Astrocyte of the spinal cord (primary cell): ENCODE results near the gene DNAH2.

Source experiments
- DNase-seq: peaks from one replicate; pipeline ENCODE4 v3.0.0; 2011; ENCODE audit warnings: low read depth, low spot score
- H3K4me3 ChIP-seq: 2 replicates; pipeline ENCODE4 v1.5.1; 2011; ENCODE audit warnings: low read depth, mild to moderate bottlenecking, low read length, moderate library complexity
- in situ Hi-C: cut with HindIII; loops from 2 replicates; pipeline ENCODE4 v1.10.0; 2017; ENCODE audit warnings: low sequenced_read_pairs
- TF ChIP-seq, protein P1 (sequence below): IDR thresholded peaks from 2 replicates; pipeline ENCODE4 v1.5.1; 2012; ENCODE audit warnings: low read depth, mild to moderate bottlenecking, low read length, inconsistent platforms

The DNAH2 gene

DNA sequence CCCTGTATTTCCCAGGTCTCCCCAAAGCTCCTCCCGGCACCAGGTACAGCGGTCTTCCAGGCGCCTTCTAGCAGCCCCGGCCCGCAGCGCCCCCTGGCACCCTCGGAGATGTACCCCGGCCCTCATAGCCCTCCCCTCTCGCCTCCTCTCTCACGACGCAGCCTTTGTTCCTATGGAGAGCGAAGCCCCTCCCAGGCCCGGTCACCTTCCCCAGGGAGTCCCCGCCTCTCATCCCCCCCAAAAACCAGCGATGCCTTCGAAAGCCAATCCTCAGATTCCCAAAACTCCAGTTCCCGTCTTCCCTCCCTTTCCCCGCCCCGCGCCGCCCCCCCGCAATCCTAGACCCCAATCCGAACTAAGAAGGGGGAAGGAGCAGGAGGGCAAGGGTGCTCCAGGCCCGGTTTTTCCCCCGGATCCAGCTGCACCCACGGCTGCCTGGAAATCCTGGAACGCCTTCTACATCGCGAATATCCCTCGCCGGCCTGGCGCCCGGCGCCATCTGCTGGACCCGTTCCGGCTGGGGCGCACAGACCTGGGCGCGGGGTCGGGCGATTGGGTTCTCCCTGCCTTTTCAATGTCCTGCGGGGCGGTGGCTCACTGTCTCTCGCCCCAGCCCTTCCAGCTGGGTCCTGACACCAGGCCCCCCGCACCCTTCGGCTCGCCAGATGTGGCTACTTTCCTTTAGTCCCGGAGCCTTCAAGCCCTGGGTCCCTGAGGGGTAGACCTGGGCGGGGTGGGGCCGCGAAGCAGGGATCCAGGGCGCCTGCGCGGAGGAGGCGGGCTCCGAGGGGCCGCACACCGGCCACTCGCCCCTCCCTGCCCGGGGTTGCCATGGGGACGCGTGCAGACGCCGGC is at the start of gene DNAH2:
Gene DNAH2, plus strand, starts transcription at position 844 of the 855 bp plus-strand sequence. CDS start 1,991 bp downstream, outside the sequence.
- TF ChIP-seq, protein P1, sequence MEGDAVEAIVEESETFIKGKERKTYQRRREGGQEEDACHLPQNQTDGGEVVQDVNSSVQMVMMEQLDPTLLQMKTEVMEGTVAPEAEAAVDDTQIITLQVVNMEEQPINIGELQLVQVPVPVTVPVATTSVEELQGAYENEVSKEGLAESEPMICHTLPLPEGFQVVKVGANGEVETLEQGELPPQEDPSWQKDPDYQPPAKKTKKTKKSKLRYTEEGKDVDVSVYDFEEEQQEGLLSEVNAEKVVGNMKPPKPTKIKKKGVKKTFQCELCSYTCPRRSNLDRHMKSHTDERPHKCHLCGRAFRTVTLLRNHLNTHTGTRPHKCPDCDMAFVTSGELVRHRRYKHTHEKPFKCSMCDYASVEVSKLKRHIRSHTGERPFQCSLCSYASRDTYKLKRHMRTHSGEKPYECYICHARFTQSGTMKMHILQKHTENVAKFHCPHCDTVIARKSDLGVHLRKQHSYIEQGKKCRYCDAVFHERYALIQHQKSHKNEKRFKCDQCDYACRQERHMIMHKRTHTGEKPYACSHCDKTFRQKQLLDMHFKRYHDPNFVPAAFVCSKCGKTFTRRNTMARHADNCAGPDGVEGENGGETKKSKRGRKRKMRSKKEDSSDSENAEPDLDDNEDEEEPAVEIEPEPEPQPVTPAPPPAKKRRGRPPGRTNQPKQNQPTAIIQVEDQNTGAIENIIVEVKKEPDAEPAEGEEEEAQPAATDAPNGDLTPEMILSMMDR, result peak; percentile 61
- peak; percentile 89 for DNase-seq
- H3K4me3 ChIP-seq, result peak within 1 kb of the TSS; percentile 62
- in situ Hi-C loops, result no loop called here

DNA sequence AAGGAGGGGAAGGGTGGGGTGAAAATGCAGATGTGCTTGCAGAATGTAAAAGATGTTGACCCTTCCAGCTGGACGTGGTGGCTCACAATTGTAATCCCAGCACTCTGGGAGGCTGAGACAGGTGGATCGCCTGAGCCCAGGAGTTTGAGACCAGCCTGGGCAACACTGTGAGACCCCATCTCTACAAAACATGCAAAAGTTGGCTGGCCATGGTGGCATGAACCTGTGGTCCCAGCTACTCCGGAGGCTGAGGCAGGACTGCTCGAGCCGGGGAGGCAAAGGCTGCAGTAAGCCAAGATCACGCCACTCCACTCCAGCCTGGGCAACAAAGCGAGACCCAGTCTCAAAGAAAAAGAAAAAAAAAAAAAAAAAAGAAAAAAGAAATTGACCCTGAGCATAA is 49.1 kb upstream of the DNAH2 start:
- TF ChIP-seq, protein P1, result no peak
- no peak overlapping the region for H3K4me3 ChIP-seq
- in situ Hi-C loops, result no loop called here
- DNase-seq, result no peak

- in situ Hi-C loops, result no loop called here
- DNase-seq, result no peak
- no peak overlapping the region for H3K4me3 ChIP-seq
- TF ChIP-seq, protein P1, result peak; percentile 39
These were observed 44.3 kb upstream of the DNAH2 start for GRCh38 chr17:7673239-7673638.

- in situ Hi-C loops, result no loop called here
- DNase-seq, result no peak
- no peak overlapping the region for H3K4me3 ChIP-seq
- TF ChIP-seq, protein P1, result no peak
These were observed 42.6 kb upstream of the DNAH2 start for GRCh38 chr17:7674934-7675333.

GRCh38 chr17:7676533-7676932 is 41.0 kb upstream of the DNAH2 start:
- in situ Hi-C loops, result no loop called here
- TF ChIP-seq, protein P1, result no peak
- no peak for DNase-seq
- no peak overlapping the region for H3K4me3 ChIP-seq

DNA sequence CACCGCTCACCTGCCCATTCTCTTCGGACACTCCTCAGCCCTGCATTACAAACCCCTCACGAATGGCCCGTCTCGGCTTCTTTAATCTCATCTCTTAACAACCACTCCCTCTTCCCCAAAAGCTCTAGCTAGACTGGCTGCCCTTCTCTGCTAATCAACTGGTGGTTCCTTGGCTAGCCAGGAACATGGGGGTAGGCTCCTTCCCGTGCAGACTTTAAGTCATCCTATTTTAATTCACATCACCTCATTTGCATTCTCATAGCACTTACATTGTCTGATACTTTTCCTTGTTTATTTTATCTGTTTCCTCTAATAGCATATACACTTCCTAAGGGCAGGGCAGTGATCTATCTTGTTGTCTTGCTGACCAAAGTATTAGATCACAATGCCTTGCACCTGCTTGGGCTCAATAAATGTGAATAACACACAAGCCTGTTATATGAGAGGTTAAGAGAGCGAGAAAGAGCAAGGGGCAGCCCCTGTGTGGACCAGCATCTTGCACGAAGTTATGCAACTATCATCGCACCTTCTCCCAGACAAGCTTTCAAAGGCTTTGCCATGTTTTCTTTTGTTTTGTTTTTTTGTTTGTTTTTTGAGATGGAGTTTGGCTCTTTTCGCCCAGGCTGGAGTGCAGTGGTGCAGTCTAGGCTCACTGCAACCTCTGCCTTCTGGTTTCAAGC is 40.0 kb upstream of the DNAH2 start:
- H3K4me3 ChIP-seq, result no peak overlapping the region
- TF ChIP-seq, protein P1, result no peak
- DNase-seq, result no peak
- in situ Hi-C loops, result no loop called here
